PC-3 (cell line): ENCODE data around the gene IGSF21.

Source experiments
- CTCF ChIP-seq: fragments of 300-600 bp; sonication (generic); conservative IDR thresholded peaks from 2 replicates; pipeline ENCODE4 v1.5.1; 2017; ENCODE audit warnings: antibody characterized with exemption, low read depth, mild to moderate bottlenecking, low read length
- EZH2 ChIP-seq: fragments of 300-600 bp; sonication (generic); IDR thresholded peaks from one replicate; pipeline ENCODE4 v1.6.1; 2017; ENCODE audit warnings: antibody characterized with exemption, mild to moderate bottlenecking, low read length; ENCODE audit not compliant: unreplicated experiment
- EZH2phosphoT487 ChIP-seq: fragments of 300-600 bp; sonication (generic); IDR thresholded peaks from 2 replicates; pipeline ENCODE4 v1.6.1; 2018; ENCODE audit warnings: mild to moderate bottlenecking, antibody characterized with exemption, low read length, borderline replicate concordance

GRCh38 chr1:18230840-18231239, 123.2 kb downstream of the IGSF21 start:
- TF ChIP-seq CTCF: no peak
- no peak for TF ChIP-seq EZH2
- no peak for TF ChIP-seq EZH2phosphoT487
